Measurements from ENCODE around the gene INPP4A. TPM values are rescaled to one million over a fixed set of nuclear protein-coding genes. Genes with fewer than 3 reads are reported as not detected.
A peak's percentile ranks its signal among the peaks of the same experiment; 100 is the strongest.

The INPP4A gene
- total RNA-seq, 4 donors from 2014 or later, result 7.4 to 17.9 (median 9.4) TPM

DNA sequence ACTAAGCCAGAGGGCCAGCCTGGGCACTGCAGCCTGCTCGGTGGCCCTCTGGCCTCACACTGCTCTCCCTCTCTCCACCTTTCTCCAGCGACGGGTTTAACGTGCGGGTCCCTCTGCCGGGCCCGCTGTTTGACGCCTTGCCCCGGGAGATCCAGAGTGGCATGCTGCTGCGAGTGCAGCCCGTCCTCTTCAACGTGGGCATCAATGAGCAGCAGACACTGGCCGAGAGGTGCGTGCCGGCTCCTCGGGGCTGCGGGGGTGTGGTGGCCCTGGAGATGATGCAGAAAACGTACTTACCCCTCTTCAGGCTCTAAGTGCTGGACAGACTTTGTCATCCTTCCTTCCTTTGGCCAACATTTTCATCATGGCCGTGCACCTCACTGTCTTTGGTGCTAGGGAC, 121.3 kb downstream of the INPP4A start:
- Histone ChIP-seq H3K4me1 (peaks cover 11 to 35% (median 17%) of the 10 kb centered on the region in 3 donors), H3K9me3 (no peaks in the 10 kb centered on the region), H3K27ac (no peak overlapping the region), H3K4me3 (no peak overlapping the region), H3K27me3 (no peaks in the 10 kb centered on the region), H3K36me3 (peaks cover 12 to 80% (median 17%) of the 10 kb centered on the region in 3 donors)
- no peak for TF ChIP-seq POLR2A (IDR thresholded peaks at IDR 0.05)
- TF ChIP-seq, protein P1, sequence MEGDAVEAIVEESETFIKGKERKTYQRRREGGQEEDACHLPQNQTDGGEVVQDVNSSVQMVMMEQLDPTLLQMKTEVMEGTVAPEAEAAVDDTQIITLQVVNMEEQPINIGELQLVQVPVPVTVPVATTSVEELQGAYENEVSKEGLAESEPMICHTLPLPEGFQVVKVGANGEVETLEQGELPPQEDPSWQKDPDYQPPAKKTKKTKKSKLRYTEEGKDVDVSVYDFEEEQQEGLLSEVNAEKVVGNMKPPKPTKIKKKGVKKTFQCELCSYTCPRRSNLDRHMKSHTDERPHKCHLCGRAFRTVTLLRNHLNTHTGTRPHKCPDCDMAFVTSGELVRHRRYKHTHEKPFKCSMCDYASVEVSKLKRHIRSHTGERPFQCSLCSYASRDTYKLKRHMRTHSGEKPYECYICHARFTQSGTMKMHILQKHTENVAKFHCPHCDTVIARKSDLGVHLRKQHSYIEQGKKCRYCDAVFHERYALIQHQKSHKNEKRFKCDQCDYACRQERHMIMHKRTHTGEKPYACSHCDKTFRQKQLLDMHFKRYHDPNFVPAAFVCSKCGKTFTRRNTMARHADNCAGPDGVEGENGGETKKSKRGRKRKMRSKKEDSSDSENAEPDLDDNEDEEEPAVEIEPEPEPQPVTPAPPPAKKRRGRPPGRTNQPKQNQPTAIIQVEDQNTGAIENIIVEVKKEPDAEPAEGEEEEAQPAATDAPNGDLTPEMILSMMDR (IDR thresholded peaks at IDR 0.05), result no peak
- DNase-seq, result no peak
- 86 to 100% methylated on average over 5 to 14 of the region's 19 CpGs for WGBS, 2 donors
- intact Hi-C loops (cut with DNase I), result loop anchor here (5.0 kb wide), 1 partner anchor 41 kb away; the partner anchor contains the start of genes COA5 and UNC50

DNA sequence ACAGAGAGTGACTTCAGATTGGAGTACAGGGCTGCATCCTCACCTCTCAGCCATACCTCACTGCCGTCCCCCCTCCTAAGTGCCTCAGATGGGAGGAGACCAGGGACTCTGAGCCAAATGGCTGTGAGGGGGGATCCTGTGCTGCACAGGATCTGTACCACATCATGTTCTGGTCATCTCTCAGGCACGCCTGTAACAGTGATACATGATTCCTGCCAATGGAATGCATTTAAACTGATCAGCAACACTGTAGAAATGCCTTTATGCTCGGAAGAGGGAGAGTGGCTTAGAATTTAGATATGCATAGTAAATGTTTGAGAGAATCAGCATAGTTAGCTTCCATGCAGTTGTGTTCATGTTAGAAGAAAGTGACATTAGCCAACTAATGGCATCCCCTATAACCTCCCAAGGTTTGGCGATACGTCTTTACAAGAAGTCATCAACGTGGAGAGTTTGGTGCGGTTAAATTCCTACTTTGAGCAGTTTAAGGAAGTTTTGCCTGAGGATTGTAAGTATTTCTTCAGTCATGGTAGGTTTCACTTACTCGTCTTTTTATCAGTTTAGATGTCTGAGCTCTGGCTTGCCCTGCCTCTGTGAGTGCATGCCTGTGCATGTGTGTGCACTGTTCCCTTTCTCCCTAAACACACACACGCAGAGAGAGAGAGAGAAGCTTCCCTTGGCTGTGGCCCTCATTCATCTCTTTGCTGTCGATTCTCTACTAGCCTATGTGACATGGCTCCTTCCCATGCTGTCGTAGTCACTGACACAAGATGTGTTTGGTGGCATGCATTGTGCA, 123.7 kb downstream of the INPP4A start:
- intact Hi-C loops (cut with DNase I), result loop anchor here (5.0 kb wide), 1 partner anchor 39 kb away; the partner anchor contains the start of genes COA5 and UNC50
- WGBS, 2 donors, result 40 to 67% methylated on average over 9 of the region's 11 CpGs

DNA sequence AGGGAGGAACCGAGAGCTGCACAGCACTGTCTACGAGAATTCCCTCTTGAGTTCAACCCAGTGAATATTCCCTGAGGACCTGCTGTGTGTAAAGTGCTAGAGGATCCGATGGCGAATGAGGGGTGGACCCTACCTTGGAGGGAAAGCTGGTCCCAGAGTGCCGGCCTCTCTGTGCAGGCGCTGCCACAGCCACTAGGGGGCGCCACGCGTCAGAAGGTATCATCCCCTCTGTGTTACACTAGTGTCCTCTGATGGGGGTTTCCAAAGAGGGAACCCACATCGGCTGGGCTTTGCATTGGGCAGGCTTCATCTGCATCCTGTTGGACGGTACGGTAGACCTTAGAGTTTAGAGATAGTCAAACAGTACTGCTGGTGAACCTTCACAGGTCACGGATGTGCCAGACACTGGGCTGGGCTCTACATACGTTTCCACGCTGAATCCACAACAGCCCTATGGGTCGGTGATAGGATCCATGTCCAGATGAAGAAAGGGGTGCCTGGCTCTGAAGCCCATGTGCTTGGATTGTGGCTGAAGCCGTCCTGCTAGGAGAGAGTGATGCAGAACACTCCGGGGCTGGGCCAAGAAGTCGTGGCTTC, 124.6 kb downstream of the INPP4A start:
- H3K4me3 ChIP-seq, result no peak overlapping the region
- H3K9me3 ChIP-seq, result no peaks in the 10 kb centered on the region
- no peak overlapping the region for H3K27ac ChIP-seq
- no peak for TF ChIP-seq POLR2A (IDR thresholded peaks at IDR 0.05)
- TF ChIP-seq, protein P1 (IDR thresholded peaks at IDR 0.05), result peak; percentile 50 to 78 (median 66)
- 67 to 87% methylated on average over 12 of the region's 19 CpGs for WGBS, 2 donors
- DNase-seq, result no peak
- H3K4me1 ChIP-seq, result peaks cover 0 to 12% (median 3%) of the 10 kb centered on the region in 3 donors
- intact Hi-C loops (cut with DNase I), result loop anchor here (5.0 kb wide), 1 partner anchor 38 kb away; the partner anchor contains the start of genes COA5 and UNC50
- no peaks in the 10 kb centered on the region for H3K27me3 ChIP-seq
- H3K36me3 ChIP-seq, result peaks cover 12 to 89% (median 17%) of the 10 kb centered on the region in 3 donors

More for the DNA sequence above, 123.7 kb downstream of the INPP4A start:
- Histone ChIP-seq H3K4me1 (peaks cover 0 to 12% (median 3%) of the 10 kb centered on the region in 3 donors), H3K27ac (no peak overlapping the region), H3K27me3 (no peaks in the 10 kb centered on the region), H3K36me3 (peaks cover 12 to 89% (median 17%) of the 10 kb centered on the region in 3 donors), H3K9me3 (no peaks in the 10 kb centered on the region), H3K4me3 (no peak overlapping the region)
- no peak for DNase-seq
- no peak for TF ChIP-seq POLR2A (IDR thresholded peaks at IDR 0.05)
- TF ChIP-seq, protein P1 (IDR thresholded peaks at IDR 0.05), result no peak

DNA sequence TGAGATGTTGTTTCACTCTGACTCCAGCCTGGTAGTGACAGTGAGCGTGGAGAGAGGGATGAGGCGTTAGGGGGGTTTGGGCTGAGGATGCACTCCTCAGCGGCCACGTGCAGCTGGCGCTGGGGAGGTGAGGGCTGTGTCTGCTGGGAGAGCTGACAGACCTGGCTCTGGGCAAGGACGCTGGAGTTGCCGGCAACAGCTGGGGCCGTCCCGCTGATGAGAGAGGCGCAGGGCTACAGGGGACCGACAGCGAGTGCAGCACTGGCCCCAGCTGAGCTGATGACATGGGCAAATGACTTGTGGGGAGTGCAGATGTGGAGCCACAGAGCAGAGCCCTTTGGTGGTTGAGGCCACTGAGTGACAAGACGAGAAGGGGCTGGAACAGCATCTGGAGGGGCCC, 125.3 kb downstream of the INPP4A start:
- intact Hi-C loops (cut with DNase I), result loop anchor here (5.0 kb wide), 1 partner anchor 37 kb away; the partner anchor contains the start of genes COA5 and UNC50
- TF ChIP-seq POLR2A (IDR thresholded peaks at IDR 0.05), result no peak
- TF ChIP-seq, protein P1 (IDR thresholded peaks at IDR 0.05), result no peak
- H3K9me3 ChIP-seq, result no peaks in the 10 kb centered on the region

DNA sequence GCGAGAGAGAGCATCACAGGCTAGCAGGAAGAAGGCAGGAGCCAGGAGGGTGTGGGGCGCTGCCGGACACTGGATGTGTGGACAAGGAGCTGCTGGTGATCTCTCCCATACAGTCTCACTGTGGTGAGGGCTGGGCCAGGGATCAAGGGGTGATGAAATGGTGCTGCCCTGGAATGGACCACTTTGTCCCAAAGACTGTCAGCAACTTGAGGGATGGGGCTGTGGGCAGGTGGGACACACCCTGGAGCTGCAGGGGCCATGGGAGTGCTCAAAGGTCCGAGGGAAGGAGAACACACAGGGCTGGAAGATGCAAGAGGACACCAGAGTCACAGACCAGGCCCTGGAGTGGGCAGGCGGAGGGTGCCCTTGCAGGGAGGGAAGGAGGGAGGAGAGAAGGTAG, 125.7 kb downstream of the INPP4A start:
- intact Hi-C loops (cut with DNase I), result no loop called here
- peaks cover 0 to 12% (median 3%) of the 10 kb centered on the region in 3 donors for H3K4me1 ChIP-seq
- peaks cover 12 to 88% (median 14%) of the 10 kb centered on the region in 3 donors for H3K36me3 ChIP-seq
- H3K9me3 ChIP-seq, result no peaks in the 10 kb centered on the region
- DNase-seq, result no peak
- no peak for TF ChIP-seq POLR2A (IDR thresholded peaks at IDR 0.05)
- TF ChIP-seq, protein P1 (IDR thresholded peaks at IDR 0.05), result no peak
- H3K27me3 ChIP-seq, result no peaks in the 10 kb centered on the region
- WGBS, 2 donors, result 94 to 95% methylated on average over 5 of the region's 5 CpGs
- no peak overlapping the region for H3K27ac ChIP-seq
- H3K4me3 ChIP-seq, result no peak overlapping the region

More for the DNA sequence above, 125.3 kb downstream of the INPP4A start:
- no peaks in the 10 kb centered on the region for H3K27me3 ChIP-seq
- H3K4me3 ChIP-seq, result no peak overlapping the region
- H3K36me3 ChIP-seq, result peaks cover 12 to 89% (median 17%) of the 10 kb centered on the region in 3 donors
- no peak overlapping the region for H3K27ac ChIP-seq
- DNase-seq, result no peak
- peaks cover 0 to 12% (median 3%) of the 10 kb centered on the region in 3 donors for H3K4me1 ChIP-seq
- WGBS, 2 donors, result 96 to 100% methylated on average over 6 to 9 of the region's 13 CpGs

Measured in esophagus squamous epithelium (tissue), 5 donors.